ENCODE results near the gene HDLBP. TPM values are rescaled to one million over a fixed set of nuclear protein-coding genes. Genes with fewer than 3 reads are reported as not detected.

HDLBP gene
- total and polyA plus RNA-seq, 2 of the 4 experiments (the other 2 are of a cell fraction), result 648 to 1,165 TPM

DNA sequence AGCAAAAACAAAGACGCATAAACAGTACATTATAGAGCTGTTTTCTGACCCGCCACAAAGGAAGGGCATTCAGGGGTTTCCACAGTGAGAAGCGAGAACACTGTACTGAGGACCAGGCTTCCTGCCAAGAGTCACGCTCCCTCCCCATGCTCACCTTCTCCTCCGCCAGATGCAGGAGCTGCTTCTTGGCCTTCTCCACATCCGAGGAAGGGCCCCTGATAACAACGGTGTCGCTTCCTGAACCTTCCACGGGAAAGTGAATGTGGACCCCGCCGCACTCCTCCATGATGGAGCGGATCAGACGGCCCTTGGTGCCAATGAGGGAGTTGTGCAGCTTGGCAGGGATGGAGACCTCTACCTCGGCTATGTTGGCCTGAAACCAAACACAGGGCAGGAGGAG is 73.2 kb downstream of the HDLBP start:
- CTCF ChIA-PET, result no interaction called here

More for the DNA sequence above, 73.2 kb downstream of the HDLBP start:
- no peaks in the 10 kb centered on the region for H3K27me3 ChIP-seq (ENCODE audit: control insufficient read depth, insufficient read depth, low read length)
- no peak overlapping the region for H3K9ac ChIP-seq (ENCODE audit: low read depth, low read length)
- no peak overlapping the region for H3K27ac ChIP-seq (ENCODE audit: insufficient read depth, low read length)
- H4K5ac ChIP-seq (ENCODE audit: low read depth, low read length), result no peak overlapping the region
- H4K8ac ChIP-seq (ENCODE audit: low read depth in 2 of 2, low read length in 2 of 2), result no peak overlapping the region
- H2BK15ac ChIP-seq (ENCODE audit: low read depth, low read length), result no peak overlapping the region
- no peak for TF ChIP-seq NFE2L2 (IDR thresholded peaks at IDR 0.05; ENCODE audit: low read depth, low read length)
- TF ChIP-seq, protein P1, sequence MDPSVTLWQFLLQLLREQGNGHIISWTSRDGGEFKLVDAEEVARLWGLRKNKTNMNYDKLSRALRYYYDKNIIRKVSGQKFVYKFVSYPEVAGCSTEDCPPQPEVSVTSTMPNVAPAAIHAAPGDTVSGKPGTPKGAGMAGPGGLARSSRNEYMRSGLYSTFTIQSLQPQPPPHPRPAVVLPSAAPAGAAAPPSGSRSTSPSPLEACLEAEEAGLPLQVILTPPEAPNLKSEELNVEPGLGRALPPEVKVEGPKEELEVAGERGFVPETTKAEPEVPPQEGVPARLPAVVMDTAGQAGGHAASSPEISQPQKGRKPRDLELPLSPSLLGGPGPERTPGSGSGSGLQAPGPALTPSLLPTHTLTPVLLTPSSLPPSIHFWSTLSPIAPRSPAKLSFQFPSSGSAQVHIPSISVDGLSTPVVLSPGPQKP (IDR thresholded peaks at IDR 0.05; ENCODE audit: borderline replicate concordance, low read depth, low read length), result no peak
- TF ChIP-seq RCOR1 (IDR thresholded peaks at IDR 0.05; ENCODE audit: insufficient replicate concordance, low read length), result no peak
- no peak for TF ChIP-seq RFX5 (IDR thresholded peaks at IDR 0.05; ENCODE audit: low read depth, low read length)
- POLR2A ChIA-PET (ENCODE audit: unreplicated experiment), result no interaction called here
- in situ Hi-C loops (cut with MboI; ENCODE audit: low sequenced_read_pairs), result no loop called here
- no peak overlapping the region for H2AK9ac ChIP-seq (replicated peaks; ENCODE audit: low read depth, low read length, poor library complexity)
- H2BK120ac ChIP-seq (ENCODE audit: low read depth, low read length), result no peak overlapping the region
- intact Hi-C loops (cut with micrococcal nuclease), result no loop called here
- H3K4ac ChIP-seq (ENCODE audit: low read depth, low read length), result no peak overlapping the region; the same call in 1 of the 2 replicates
- no TSS peak for BruUV-seq (replicated peaks)
- DNase-seq, result no peak
- H2BK20ac ChIP-seq (ENCODE audit: low read depth, low read length), result no peak overlapping the region
- H2BK5ac ChIP-seq (ENCODE audit: low read depth, low read length, poor library complexity, severe bottlenecking), result no peak overlapping the region
- H2AFZ ChIP-seq (replicated peaks; ENCODE audit: low read length, poor library complexity), result no peak overlapping the region
- peaks cover 43 to 72% of the 10 kb centered on the region in 2 experiments for H3K79me1 ChIP-seq (ENCODE audit: low read depth in 1 of 2, low read length in 2 of 2)
- dilution Hi-C loops (cut with HindIII; ENCODE audit: low sequenced_read_pairs, unreplicated experiment), result no loop called here
- 100% methylated on average over 1 of the region's 14 CpGs; no CpG with 5 or more reads in 1 of the 2 experiments for WGBS, 2 experiments (ENCODE audit: extremely low coverage in 2 of 2, insufficient read length in 1 of 2)
- no peak overlapping the region for H3K14ac ChIP-seq (replicated peaks; ENCODE audit: low read depth, low read length)
- no peak overlapping the region for H3K23ac ChIP-seq (ENCODE audit: low read depth, low read length)
- H3K9me3 ChIP-seq (ENCODE audit: control insufficient read depth, insufficient read depth, low read length), result no peaks in the 10 kb centered on the region
- no peak overlapping the region for H4K91ac ChIP-seq (ENCODE audit: insufficient read depth, low read depth, low read length)
- H3K56ac ChIP-seq (ENCODE audit: extremely low read depth, insufficient read depth, low read length), result no peak overlapping the region
- H3K18ac ChIP-seq (ENCODE audit: low read depth, low read length), result no peak overlapping the region
- peaks cover 9% of the 10 kb centered on the region; the same call in 1 of the 2 replicates for H3K9me1 ChIP-seq (ENCODE audit: insufficient read depth, low read length)
- peaks cover 80% of the 10 kb centered on the region for H3K36me3 ChIP-seq (ENCODE audit: control insufficient read depth, insufficient read depth, low read length)
- no peak overlapping the region for H3K4me2 ChIP-seq (ENCODE audit: low read depth, low read length)
- H3K4me3 ChIP-seq (ENCODE audit: insufficient read depth, low read depth, low read length), result no peak overlapping the region
- H3K4me1 ChIP-seq (ENCODE audit: control insufficient read depth, insufficient read depth, low read length), result peaks cover 1% of the 10 kb centered on the region; the same call in 1 of the 2 replicates
- ATAC-seq (ENCODE audit: low read depth), result no peak; the same call in 1 of the 2 replicates
- no peak overlapping the region for H2AK5ac ChIP-seq (ENCODE audit: low read depth, low read length)
- H4K20me1 ChIP-seq (ENCODE audit: insufficient read depth, low read length), result peaks cover 79% of the 10 kb centered on the region
